Adipocyte (in vitro differentiated cells): ENCODE data around the gene ANKH.
A peak's percentile ranks its signal among the peaks of the same experiment; 100 is the strongest.
"Not testable (repeated sequence)": the region's sequence is repeated elsewhere in the genome, so short reads cannot be mapped to it uniquely, and the experiment has no call there.

ENCODE experiments used
- DNase-seq: peaks from one replicate; pipeline ENCODE4 v3.0.0-alpha.2; 2015; ENCODE audit warnings: low read depth
- H3K27me3 ChIP-seq: replicated peaks from 2 replicates; pipeline ENCODE4 v1.7.0; 2013; ENCODE audit warnings: mild to moderate bottlenecking, low read length, moderate library complexity; ENCODE audit not compliant: control insufficient read depth, insufficient read depth
- H3K36me3 ChIP-seq: 2 replicates; pipeline ENCODE4 v1.7.0; 2013; ENCODE audit warnings: low read length, mild to moderate bottlenecking, moderate library complexity; ENCODE audit not compliant: control insufficient read depth, insufficient read depth, severe bottlenecking
- H3K4me1 ChIP-seq: 2 replicates; pipeline ENCODE4 v1.7.0; 2013; ENCODE audit warnings: mild to moderate bottlenecking, low read length, moderate library complexity; ENCODE audit not compliant: control insufficient read depth, insufficient read depth
- H3K4me3 ChIP-seq: 2 replicates; pipeline ENCODE4 v1.7.0; 2013; ENCODE audit warnings: mild to moderate bottlenecking, low read length, moderate library complexity
- H3K9ac ChIP-seq: 2 replicates; pipeline ENCODE4 v1.7.0; 2013; ENCODE audit warnings: mild to moderate bottlenecking, low read length, moderate library complexity
- H3K9me3 ChIP-seq: 2 replicates; pipeline ENCODE4 v1.7.0; 2013; ENCODE audit warnings: mild to moderate bottlenecking, low read length, moderate library complexity; ENCODE audit not compliant: control insufficient read depth

Gene ANKH

GRCh38 chr5:14882658-14883580 is 11.3 kb upstream of the ANKH start:
- Histone ChIP-seq H3K9me3 (no peaks in the 10 kb centered on the region), H3K4me3 (no peak overlapping the region), H3K4me1 (peaks cover 10% of the 10 kb centered on the region), H3K9ac (no peak overlapping the region), H3K36me3 (no peaks in the 10 kb centered on the region), H3K27me3 (peaks cover 2% of the 10 kb centered on the region)
- DNase-seq, result no peak

DNA sequence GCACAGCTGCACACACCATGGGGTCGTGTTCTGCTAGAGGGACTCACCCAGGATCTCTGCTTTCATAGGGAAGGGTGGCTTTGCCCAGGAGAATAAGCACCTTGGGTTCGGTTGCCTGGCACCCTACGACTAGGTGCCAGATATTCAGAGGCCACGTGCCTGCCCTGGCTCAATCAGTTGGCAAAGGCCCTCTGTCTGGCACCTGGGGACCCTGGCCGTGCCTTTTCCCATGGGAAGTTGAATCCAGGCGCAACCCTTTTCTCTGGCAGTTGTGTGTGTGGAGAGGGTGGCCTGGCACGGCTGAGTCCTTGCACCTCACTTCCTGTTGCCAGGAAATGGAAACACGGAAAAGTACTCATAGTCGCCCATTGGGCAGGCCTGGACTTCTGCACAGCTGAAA is 10.2 kb upstream of the ANKH start:
- Histone ChIP-seq H3K36me3 (no peaks in the 10 kb centered on the region), H3K4me1 (peaks cover 10% of the 10 kb centered on the region), H3K27me3 (no peaks in the 10 kb centered on the region), H3K9ac (no peak overlapping the region), H3K9me3 (no peaks in the 10 kb centered on the region), H3K4me3 (no peak overlapping the region)
- no peak for DNase-seq

GRCh38 chr5:14880688-14881087 is 9.1 kb upstream of the ANKH start:
- Histone ChIP-seq H3K36me3 (no peaks in the 10 kb centered on the region), H3K27me3 (no peaks in the 10 kb centered on the region), H3K9me3 (no peaks in the 10 kb centered on the region), H3K4me1 (peaks cover 10% of the 10 kb centered on the region), H3K4me3 (no peak overlapping the region), H3K9ac (no peak overlapping the region)
- DNase-seq, result peak; percentile 34

DNA sequence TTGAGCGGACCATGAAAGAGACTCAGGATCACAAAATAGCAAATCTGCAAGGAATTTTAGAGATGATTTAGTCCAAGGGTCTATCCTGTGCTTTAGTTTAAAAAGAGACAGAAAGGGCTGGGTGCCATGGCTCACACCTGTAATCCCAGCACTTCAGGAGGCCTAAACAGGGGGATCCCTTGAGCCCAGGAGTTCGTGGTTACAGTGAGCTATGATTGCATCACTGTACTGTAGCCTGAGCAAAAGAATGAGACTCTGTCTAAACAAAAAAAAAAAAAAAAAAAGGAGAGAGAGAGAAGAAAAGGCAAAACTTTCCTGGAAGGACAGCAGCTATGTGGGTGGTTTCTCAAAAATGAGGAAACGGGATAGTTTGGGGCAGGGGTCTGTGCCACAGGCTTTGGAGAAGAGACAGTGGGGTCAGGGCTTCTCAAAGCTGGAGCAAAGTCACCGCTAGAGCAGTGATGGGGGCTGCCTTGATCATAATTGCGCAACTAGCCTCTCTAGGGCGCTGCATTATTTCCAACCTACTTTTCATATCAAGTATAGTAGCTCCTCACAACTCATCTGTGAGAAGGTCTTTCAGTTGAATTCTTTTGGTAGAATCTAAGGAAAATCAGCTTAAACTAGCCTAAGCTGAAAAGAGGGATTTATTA is 8.5 kb upstream of the ANKH start:
- Histone ChIP-seq H3K4me1 (peaks cover 10% of the 10 kb centered on the region), H3K27me3 (no peaks in the 10 kb centered on the region), H3K9ac (no peak overlapping the region), H3K36me3 (no peaks in the 10 kb centered on the region), H3K4me3 (no peak overlapping the region), H3K9me3 (no peaks in the 10 kb centered on the region)
- peak; percentile 67 for DNase-seq

DNA sequence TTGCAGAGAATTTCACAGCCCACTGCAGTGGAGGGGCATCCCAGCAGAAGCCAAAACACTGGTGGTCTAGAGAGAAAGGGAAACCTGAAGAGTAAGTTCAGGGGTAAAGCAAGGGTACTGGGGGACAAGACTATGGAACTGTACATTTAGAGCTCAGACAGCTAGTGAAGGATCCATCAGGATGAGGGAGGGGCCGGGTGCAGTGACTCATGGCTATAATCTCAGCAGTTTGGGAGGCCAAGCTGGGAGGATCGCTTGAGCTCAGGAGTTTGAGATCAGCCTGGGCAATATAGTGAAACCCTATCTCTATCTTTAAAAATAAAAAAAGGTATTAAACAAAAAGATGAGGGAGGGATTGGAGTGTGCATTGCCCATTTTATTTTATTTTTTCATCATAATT is 7.8 kb upstream of the ANKH start:
- no peaks in the 10 kb centered on the region for H3K36me3 ChIP-seq
- DNase-seq, result no peak
- H3K9me3 ChIP-seq, result no peaks in the 10 kb centered on the region
- H3K9ac ChIP-seq, result no peak overlapping the region
- H3K27me3 ChIP-seq, result no peaks in the 10 kb centered on the region
- H3K4me3 ChIP-seq, result no peak overlapping the region
- peaks cover 10% of the 10 kb centered on the region for H3K4me1 ChIP-seq

- H3K9ac ChIP-seq, H3K27me3 ChIP-seq, H3K4me3 ChIP-seq, H3K9me3 ChIP-seq, H3K4me1 ChIP-seq, H3K36me3 ChIP-seq, DNase-seq: not testable (repeated sequence)
These were observed 6.6 kb upstream of the ANKH start for GRCh38 chr5:14878192-14878591.

- no peak overlapping the region for H3K9ac ChIP-seq
- no peak overlapping the region for H3K4me3 ChIP-seq
- no peak for DNase-seq
- peaks cover 10% of the 10 kb centered on the region for H3K4me1 ChIP-seq
- no peaks in the 10 kb centered on the region for H3K27me3 ChIP-seq
- H3K9me3 ChIP-seq, result no peaks in the 10 kb centered on the region
- no peaks in the 10 kb centered on the region for H3K36me3 ChIP-seq
These were observed 4.5 kb upstream of the ANKH start for GRCh38 chr5:14876095-14876494.

GRCh38 chr5:14873790-14874189 is 2.2 kb upstream of the ANKH start:
- no peak overlapping the region for H3K9ac ChIP-seq
- DNase-seq, result no peak
- no peaks in the 10 kb centered on the region for H3K36me3 ChIP-seq
- H3K4me3 ChIP-seq, result no peak overlapping the region
- no peaks in the 10 kb centered on the region for H3K9me3 ChIP-seq
- no peaks in the 10 kb centered on the region for H3K27me3 ChIP-seq
- peaks cover 15% of the 10 kb centered on the region for H3K4me1 ChIP-seq

GRCh38 chr5:14873093-14873492 is 1.5 kb upstream of the ANKH start:
- no peaks in the 10 kb centered on the region for H3K9me3 ChIP-seq
- H3K4me1 ChIP-seq, result peaks cover 15% of the 10 kb centered on the region
- no peak for DNase-seq
- H3K36me3 ChIP-seq, result no peaks in the 10 kb centered on the region
- no peaks in the 10 kb centered on the region for H3K27me3 ChIP-seq
- H3K9ac ChIP-seq, result peak overlapping the region; percentile 91
- no peak overlapping the region for H3K4me3 ChIP-seq

DNA sequence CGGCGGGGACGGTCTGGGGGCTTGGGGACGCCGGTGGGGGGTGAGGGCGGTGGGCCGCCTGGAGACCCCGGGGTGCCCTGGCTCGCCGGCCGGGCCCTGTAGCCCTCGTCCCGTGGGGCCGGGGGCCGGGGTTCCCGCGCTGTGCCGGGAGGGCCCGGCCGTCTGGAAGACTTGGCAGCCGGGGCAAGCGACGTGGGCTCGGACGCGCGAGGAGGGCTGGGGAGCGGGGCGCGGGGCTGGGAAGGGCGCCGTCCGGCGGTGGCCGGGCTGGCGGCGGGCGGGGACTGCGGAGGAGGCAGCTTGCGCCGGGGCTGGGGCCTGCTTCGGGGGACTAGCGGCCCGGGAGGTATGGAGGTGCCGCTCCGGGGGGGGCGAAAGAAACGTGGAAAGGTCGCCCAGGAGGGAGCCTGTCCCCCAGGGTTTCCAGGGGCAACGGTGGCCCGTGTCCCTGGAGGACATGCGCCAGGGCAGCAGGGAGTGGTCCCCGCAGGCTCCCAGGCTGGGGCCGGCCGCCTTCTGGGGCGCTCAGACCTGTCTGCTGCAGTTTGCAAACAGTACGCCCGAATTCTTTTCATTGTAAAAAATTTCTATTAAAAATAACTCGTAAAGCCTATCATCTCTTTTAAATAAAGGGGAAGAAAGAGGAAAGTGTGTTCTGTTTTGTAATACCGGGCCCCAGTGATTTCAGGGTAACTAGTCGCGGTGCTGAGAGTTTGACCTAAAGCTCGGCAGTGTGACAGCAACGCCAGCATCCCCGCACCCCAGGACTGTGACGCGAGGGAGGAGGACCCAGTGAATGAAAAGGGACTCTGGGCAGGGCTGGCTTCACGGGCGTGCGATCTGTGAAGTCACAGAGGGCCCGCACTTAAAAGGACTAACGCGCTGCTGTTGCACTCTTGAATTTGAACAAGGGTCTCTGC is 752 bp upstream of the ANKH start:
- H3K9ac ChIP-seq, result peak overlapping the region; percentile 91
- no peaks in the 10 kb centered on the region for H3K9me3 ChIP-seq
- no peaks in the 10 kb centered on the region for H3K27me3 ChIP-seq
- peak; percentile 83 for DNase-seq
- peaks cover 15% of the 10 kb centered on the region for H3K4me1 ChIP-seq
- peak overlapping the region; percentile 84 for H3K4me3 ChIP-seq
- no peaks in the 10 kb centered on the region for H3K36me3 ChIP-seq
